GM19238 (cell line): ENCODE results near the gene CDKN2AIP.
"Not testable (repeated sequence)": the region's sequence is repeated elsewhere in the genome, so short reads cannot be mapped to it uniquely, and the experiment has no call there.

Experiments used
- DNase-seq: peaks from one replicate; pipeline ENCODE4 v3.0.0; 2011; ENCODE audit warnings: low spot score; ENCODE audit not compliant: insufficient read length

The CDKN2AIP gene

GRCh38 chr4:183448436-183448835 is 4.0 kb downstream of the CDKN2AIP start:
- no peak for DNase-seq

GRCh38 chr4:183449193-183449882 is 4.9 kb downstream of the CDKN2AIP start:
- DNase-seq, result no peak

- DNase-seq, result no peak
These were observed 5.7 kb downstream of the CDKN2AIP start for GRCh38 chr4:183450108-183450507.

- no peak for DNase-seq
These were observed 11.2 kb downstream of the CDKN2AIP start for GRCh38 chr4:183455431-183456195.

GRCh38 chr4:183458005-183458404 is 13.6 kb downstream of the CDKN2AIP start:
- no peak for DNase-seq

- DNase-seq, result not testable (repeated sequence)
These were observed 19.6 kb downstream of the CDKN2AIP start for GRCh38 chr4:183463903-183464619.

- not testable (repeated sequence) for DNase-seq
These were observed 21.4 kb downstream of the CDKN2AIP start for GRCh38 chr4:183465879-183466278.

- DNase-seq, result no peak
These were observed 22.8 kb downstream of the CDKN2AIP start for GRCh38 chr4:183467246-183467645.

- no peak for DNase-seq
These were observed 24.0 kb downstream of the CDKN2AIP start for GRCh38 chr4:183468210-183469095.

- no peak for DNase-seq
These were observed 24.8 kb downstream of the CDKN2AIP start for GRCh38 chr4:183469285-183469684.

- no peak for DNase-seq
These were observed 25.5 kb downstream of the CDKN2AIP start for GRCh38 chr4:183469936-183470335.

- no peak for DNase-seq
These were observed 26.4 kb downstream of the CDKN2AIP start for GRCh38 chr4:183470821-183471220.

- peak; percentile 41 for DNase-seq
These were observed 27.7 kb downstream of the CDKN2AIP start for GRCh38 chr4:183471946-183472708.

GRCh38 chr4:183478123-183478522 is 33.7 kb downstream of the CDKN2AIP start:
- no peak for DNase-seq

- DNase-seq, result no peak
These were observed 34.5 kb downstream of the CDKN2AIP start for GRCh38 chr4:183478926-183479325.

- DNase-seq, result not testable (repeated sequence)
These were observed 38.2 kb downstream of the CDKN2AIP start for GRCh38 chr4:183482515-183483095.

GRCh38 chr4:183483997-183484396 is 39.6 kb downstream of the CDKN2AIP start:
- DNase-seq, result no peak

GRCh38 chr4:183485411-183486160 is 41.1 kb downstream of the CDKN2AIP start:
- no peak for DNase-seq

GRCh38 chr4:183492791-183493222 is 48.4 kb downstream of the CDKN2AIP start:
- DNase-seq, result no peak
